T-helper 2 cell (primary cell): ENCODE data around the gene SFXN5.

Experiments used
- DNase-seq, 5 experiments: peaks; one replicate each; pipeline versions ENCODE4 v3.0.0 to v3.0.0-alpha.2; 2012 to 2022

SFXN5 gene

DNA sequence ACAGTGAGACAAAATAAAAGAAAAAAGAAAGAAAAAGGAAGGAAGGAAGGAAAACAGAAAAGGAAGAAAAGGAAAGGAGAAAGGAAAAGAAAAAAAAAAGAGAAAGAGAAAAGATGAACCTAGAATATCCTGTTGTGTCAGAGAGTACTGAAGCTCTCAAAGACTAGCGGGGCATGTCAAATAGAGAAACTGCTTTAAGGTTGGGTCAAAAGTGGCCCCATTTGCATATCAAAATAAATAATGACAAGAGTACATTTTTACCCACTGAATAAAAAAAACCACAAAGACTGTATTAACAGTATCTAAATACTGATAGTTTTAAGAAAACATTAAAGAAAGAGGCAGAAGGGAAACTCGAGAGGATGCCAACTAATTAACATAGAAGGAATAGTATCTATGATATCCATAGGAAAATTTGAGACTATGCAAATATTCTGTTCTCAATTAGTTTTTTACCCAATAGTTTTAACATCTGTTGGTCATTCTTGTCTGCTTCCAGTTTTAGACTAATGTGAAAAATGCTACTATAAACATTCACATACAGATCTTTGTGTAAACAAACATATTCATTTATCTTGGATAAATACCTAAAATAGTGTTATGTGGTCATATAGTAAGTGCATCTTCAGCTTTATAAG, 53.2 kb downstream of the SFXN5 start:
- no peak for DNase-seq

DNA sequence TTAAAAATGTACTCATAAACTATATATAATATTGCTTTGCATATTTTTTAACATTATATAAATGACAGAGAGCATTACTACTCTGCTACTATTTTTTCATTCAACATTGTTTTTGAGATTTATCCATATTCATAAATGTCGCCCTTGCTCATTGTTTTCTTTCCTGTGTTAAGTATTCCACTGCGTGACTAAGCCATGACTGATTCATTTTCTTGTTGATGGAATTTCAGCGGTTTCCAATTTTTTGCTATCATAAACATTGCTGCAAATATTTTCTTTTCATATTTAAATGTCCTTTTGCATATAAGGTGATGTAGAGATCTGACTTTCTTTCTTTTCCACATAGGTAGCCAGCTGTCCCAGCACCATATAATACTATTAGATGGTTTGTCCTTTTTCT, 57.6 kb downstream of the SFXN5 start:
- DNase-seq = no peak

DNA sequence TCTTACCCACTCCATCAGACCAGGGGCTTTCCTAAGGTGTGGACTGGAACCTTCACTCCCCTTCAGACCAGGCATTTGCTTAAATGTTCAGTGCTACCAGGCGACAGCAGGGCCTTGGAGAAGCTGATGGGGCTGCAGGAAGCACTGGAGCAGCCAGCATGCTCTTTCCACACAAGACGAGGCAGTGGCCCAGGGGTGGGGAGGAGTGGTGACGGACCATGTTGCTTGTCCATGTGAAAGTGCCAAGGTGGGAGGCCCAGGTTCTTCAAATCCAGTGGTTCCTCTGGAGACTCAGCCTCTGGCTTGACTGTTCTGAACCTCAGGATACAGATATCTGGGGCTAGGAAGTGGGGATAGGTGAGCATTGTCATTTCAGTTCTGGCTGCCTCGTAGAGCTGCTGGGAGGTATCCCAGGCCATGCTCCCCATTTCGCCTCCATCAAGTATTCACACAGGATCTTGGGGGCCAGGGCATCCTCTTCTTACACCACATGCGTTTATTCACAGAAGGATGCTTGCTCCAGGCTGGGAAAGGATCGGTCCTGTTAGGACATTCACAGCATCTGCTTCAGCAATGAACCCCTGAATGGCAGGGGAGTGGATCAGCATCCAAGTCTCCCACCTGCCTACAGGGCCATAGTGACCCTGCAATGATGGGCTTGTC, 62.2 kb downstream of the SFXN5 start:
- no peak for DNase-seq

DNA sequence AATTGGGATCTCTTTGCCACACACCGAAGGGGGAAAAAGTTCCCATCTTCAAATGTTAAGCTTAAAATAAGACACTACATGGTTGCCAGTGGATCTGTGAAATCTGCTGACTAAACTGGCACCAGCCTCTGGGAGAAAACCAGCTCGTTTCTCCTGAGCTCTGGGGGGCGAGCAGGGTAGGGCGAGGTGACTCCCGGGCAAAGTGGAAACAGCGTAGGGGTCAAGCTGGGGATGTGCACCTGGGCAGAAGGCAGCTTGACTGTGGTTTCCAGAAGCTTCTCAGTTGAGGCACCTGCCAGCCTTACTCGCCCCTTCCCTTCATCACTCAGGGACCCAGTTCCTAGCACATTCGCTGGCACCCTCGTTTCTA, 62.8 kb downstream of the SFXN5 start:
- no peak for DNase-seq

DNA sequence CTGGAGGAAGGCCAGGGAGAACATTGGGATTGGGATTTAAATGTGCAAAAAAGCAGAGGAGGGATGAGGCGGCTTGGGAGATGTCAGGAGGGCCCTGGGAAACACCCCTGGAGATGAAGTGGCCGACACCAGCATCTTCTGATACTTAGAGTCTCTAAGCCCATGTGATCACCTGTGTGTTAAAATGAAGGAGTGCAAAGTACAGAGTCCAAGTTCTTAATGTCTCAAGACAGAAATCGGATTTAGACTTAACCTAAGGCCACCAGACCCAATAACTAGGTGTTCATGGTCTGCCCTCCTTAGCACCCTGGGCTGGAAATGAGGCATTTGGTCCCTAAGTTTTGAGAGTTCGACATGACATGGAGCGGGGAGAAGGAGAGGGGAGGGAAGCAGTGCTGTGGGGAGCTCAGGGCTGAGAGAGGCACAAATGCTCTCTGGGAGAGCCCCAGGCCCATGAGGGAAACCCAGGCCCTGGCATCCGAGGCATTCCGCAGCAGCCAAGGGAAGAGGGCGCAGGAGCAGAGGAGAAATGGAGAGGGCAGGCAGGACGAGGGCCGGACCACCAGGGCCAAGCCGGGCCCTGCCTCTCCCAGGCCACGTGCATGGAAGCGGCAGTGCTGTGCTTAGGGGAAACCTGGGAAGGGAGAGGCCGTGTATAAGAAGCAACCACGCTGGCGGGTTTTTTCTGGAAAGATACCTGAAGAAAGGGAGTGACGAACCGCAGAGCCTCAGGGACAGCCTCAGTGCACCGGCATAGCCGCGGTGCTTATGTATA, 63.3 kb downstream of the SFXN5 start:
- DNase-seq = no peak

DNA sequence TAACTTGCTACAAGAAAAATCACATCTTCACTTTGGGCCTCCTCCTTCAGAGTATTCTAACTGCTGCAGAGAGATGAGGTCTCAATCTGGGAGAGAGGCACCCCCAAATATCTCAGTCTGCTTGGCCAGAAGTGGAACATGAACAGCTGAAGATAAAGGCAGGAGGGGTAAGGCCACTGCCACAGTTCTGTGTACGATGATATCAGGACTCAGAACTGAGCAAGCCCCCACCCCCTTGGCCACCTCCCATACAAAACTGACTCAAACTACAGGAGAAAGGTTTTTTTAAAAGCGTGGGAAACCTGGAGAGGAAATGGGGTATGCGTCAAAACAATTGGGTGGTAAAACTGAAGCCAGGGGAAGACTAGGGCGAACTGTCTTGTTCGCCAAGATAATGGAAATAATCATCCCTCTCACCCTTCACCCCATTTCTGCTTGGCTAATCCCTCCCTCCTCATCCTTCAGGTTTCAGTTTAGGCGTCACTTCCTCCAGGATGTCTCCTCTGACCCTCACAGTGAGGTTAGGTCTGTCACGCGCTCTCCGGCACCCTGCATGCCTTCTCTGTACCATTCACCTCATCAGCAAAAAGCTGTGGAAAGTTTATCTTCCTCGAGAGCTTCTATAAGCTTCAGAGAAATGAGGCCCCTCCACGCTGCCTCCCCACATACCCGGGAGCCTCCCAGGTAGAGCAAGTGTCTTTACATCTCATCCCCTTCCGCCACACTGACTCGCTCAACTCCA, 64.4 kb downstream of the SFXN5 start:
- DNase-seq = no peak

DNA sequence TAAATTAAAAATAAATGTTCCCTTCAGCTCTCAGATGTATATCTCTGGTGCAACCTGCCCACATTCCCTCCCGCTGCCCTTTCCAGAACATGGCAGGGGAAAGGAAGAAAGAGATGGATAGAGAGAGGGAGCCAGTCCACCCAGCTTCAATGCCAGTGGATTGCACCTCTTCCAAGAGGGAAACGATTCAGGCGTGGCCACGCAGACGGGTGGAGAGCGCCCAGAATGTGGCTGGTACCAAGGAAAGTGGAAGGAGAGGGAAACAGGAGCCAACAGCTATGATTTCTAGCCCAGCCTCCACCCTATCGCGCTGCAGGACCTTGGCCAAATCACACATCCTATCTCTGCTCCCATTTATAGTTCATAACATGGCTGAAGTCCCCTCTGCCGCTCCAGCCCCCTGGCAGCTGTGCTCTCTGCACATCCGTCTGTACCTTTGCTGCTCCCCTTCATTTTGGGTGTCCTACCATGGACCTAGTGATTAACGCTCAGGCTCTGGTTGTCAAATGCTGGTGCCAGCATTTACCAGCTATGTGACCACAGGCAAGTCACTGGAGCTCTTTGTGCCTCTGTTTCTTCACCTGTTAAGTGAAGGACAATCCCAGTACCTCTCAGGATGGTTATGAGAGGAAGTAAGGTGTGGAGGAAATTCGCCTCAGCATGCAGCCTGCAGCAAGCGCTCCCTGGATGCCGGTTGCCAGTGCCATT, 66.5 kb downstream of the SFXN5 start:
- DNase-seq = no peak

DNA sequence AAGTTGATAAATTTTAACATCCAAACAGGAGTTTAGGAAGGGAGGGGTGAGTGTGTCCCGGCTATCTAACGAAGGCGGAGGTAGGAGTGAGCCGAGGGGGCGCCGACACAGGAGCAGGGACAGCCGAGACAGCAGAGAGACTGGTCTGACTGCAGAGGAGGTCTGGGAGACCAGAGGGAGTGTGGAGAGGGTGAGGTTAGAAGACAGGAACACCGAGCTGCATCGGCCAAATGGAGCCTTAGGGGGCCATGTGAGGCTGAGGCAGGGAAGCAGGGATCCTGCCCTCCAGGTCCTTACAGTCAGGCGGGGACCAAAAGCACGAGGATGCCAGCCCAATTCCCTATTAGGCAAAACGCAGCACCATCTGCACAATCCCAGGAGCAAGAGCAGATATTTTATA, 67.0 kb downstream of the SFXN5 start:
- DNase-seq = no peak

DNA sequence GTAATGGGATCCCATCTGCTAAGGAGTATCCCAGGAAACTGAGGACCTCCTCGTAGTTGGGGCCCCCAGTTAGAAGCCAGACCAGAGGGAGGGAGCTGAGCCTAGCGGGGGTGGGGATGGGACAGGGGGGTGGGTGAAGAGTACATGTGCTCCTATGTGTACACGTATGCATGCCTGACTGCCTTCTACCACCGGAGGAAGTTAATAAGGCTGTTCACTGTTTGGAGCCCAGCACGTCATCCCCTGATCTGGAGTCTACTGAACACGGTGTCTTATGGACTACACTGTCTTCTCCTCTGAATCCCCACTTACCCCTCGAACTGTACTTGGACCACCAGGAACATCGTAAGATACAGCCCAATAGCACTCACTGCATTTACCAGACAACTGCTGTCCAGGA, 68.5 kb downstream of the SFXN5 start:
- no peak for DNase-seq

DNA sequence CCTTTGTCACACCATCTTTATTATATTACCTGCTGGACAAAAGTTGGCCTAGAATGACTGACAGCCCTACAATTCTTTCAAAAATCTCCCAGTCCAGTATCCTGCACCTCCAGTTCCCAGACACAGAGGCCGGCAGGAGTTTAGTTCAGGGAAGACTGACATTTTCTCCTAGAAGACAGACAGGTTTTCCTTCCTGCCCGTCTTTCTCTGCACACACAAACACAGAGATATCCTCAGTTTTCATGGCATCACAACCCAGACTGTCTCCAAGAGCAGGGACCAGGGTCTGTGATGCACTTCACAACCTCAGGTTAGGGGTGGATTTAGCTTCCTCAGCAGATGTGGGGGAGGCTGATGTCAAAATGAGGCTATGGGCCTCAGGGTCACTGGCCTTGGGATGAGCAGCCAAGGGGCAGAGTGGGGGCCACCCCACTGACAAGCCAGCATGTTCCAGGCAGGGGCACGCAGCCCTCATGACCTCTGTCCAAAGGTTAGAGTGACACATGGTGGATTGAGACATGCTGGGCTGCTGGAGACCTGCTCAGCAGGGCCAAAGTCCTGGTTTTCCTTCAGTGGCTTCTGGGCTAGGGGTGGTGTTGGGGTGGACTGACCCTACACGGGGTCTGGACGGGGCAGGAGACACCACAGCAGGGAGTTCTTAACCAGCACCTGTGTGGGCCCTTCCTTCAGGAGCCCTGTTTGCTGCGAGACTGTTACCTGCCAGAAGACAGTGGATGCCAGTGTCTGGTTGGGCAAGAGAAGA, 70.5 kb downstream of the SFXN5 start:
- no peak for DNase-seq

DNA sequence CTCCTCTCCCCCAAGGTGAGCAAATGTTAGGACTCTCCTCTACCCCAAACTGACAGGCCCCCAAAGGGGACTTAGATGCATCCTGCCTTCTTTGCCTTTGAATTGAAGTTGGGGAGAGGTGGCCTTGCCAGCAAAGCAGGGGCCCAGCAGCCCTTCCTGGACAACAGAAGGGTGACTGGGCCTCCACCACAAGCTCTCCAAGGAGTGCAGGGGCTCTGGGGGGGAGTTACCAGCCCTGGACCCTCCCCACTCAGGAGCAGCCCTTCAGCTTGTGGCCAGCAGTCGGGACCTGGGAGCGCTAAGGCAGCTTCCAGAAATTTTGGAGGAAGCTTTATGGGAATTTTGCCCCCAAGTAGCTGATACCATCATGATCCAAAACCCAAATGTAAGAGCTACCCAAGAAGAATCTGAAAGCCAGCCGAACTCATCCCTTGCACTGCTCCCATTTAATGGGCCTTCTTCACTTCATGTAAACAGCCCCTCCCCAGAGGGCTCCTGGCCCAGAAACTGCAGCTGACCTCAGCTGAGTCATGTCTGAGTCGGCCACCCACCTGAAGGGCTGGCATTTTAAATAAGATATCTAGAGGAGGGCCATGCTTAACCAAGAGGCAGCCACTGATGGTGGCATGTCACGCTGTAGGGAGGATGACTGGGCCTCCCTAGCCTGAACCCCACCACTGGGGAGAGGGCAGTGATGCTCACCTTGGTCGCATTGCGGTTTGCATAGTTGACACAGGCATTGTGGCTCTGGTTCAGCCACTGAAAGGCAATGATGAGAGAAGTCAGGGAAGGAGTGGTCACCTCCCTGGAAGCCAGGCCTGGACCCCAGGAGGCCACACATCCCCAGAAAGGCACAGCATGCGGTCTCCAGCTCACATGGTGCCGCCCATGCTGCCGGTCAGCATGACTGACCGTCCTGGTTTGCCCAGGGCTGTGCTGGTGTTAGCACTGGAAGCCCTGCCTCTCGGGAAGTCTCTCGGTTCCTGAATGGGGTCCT, 71.5 kb downstream of the SFXN5 start:
- DNase-seq = no peak

DNA sequence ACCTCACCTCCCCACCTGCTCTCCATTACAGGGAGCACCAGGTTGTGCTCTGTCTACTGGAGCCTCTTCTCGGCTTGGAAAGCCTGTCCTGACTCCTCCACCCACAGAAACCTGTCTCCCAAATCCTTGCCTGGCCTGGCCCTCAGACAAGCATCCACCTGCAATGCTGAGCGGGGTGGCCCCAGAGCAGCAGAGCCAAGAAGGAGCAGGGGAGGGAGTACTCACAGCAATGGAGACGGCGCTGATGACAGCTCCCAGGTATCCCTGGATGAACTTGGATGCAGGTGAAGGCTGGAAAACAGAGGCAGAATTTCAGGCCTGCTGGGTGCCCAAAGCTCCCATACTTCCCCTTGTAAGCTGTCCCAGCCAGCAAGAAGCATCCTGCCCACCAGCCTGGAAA, 72.8 kb downstream of the SFXN5 start:
- DNase-seq = no peak

DNA sequence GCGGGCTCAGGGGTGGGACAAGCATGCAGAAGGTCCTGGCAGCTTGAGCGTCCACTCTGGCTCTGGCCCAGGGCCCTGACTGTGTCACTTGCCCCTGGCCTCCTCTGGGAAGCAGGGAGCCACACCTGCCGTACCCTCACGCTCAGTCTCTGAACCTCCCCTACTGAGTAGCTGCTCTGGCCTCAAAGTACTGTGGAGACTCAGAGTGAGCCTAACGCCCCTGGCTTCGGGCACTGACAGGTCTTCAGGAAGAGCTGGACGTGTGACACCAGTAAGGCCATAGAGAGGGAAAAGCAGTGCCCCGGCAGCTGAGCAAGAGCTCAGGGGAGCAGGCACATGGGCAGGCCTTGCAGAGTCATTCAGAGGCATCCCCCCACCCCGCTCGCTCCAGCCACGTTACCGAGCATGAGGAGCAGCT, 73.3 kb downstream of the SFXN5 start:
- no peak for DNase-seq

DNA sequence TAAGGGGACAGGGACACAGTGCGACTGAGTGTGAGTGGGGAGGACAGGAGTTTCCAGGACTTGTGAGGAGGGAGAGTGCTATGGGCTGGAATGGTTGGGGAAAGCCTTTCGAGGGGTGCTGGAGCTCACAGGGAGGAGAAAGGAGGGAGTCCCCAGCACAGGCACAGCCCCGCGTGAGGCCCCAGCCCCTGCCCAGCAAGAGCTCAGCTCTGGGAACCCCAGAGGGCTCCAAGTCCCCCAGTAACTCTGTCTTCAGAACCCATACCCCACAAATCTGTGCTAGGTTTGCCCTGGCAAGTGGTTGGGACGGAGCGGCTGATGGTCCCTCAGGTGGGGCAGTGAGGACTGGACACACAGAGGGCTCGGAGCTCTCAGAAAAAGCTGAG, 75.4 kb downstream of the SFXN5 start:
- no peak for DNase-seq

DNA sequence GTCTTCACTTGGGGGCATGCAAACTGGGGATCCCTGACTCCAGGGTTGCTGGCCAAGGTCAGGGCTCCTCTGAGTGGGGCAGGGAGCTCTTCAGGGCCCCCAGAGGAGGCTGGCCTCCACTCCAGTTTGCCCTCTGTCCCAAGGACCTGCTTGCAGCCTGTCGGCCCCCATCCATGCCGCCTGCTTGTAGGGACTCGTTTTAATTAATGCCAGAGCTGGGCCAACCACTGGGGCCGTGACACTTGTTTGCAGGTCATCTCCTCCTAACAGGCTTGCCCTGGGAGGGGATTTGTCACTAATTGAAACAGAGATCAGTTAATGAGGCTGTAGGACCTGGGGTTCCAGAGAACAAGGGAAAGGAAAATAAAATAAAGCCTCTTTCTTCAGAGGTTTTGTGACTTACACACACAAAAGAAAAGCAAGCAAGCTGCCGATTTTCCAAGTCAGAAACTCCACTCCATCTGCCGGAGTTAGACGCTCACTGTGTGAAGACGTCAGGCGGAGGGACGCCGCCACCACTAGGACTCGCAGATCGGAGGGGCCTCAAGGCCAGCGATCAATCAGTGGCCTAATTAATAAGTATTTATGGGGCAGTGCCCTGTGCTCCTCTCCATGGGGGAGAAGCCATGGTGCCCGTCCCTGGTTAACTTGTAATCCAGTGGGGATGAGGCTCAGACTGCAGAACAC, 75.9 kb downstream of the SFXN5 start:
- no peak for DNase-seq

DNA sequence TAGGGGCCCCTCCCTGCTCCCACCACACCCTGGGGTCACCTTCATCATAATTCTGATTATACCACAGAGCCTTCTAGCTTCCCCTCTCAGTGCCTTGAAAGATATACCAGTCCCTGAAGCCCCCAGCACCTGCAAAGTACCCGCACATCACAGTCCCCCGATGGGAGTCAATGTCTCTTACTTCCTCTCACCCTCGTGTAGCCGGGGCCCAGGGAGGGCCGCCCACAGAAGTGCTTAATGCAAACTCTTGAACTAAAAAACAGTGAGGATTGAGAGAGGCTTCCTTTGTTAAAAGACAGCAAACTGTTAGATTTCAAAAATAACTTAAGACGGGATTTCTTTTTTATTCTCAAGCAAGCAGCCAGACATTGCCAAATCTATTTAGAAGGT, 76.5 kb downstream of the SFXN5 start:
- no peak for DNase-seq

DNA sequence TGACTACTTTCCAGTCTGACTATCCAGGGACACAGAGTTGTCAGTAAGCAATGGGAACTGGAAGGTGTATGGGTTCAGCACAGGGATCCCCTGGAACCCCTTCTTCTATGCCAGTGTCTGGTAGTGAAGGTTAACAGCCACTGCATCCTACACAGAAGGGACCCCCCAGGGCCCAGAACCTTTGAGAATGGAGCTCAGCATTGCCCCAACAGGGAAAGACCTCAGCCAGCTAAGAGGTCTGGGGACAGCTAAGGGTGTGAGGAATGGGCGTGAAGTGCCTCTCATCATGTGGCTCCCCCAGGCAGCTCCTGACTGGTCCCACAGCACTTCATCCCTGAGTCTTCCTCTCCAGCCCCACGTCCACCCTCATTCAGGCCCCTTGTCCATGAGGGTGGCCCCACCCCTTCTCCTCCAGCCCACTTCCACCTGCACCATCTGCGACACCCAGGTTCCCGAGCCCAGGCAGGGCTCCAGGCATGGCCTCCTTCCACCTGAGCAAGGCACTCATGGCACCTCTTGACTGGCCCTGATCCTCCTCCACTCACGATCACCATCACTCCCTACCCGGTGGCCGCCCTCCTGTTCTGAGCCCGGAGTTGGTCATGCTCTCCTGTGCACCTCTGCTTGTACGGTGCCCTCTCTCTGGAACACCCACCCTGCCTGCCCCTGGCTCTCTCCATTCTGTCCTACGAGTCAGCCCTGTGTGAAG, 77.1 kb downstream of the SFXN5 start:
- DNase-seq = no peak

DNA sequence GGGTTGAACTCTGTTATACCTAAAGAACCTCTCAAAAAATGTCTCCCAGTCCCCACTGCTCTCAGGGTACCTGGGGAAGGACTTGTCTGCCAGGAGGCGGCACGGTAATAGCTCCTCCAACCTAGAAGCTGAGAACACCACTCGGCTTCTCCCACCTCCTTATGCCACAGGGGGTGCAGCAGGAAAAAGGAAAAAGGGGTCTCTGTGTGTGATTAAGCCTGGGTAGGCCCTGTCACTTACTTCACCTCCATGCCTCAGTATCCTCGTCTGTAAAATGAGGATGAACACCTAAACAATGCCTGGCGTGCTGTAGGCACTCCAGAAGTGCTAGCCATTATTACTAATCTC, 77.6 kb downstream of the SFXN5 start:
- no peak for DNase-seq

DNA sequence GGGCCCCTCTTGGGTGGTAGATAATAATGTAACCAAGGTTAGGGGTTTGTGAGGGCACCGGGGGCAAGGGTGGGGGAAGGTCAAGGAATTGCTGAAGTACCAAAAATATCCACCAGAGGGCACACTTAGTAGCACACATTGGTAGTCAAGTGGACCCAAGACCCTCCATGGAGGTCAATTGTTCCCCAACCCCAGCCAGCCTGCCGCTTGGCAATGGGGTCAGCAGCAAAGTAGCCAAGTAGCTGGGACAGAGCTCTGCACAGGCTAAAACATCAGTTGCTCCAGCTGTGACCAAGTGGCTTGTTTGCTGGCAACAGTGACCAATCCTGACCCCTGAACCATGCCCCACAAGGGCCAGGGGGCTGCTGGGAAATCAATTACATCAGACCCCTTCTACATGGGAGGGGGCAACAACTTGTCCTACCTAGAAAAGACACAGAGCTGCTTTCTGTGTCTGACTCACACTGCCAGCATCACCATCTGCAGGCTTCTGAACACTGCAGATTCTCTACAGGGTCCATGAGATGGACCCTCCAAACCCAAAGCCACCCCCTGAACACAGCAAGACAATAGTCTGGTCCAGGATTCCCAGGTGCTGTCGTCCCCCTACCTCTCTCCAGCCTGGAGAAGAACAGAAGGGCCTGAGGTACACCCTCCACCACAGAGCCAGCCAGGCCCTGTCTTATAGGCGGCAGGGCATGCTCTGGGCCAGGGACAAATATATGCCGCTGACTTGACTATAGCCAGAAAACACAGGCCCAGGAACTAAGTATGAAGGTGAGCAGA, 78.2 kb downstream of the SFXN5 start:
- peak in 2 of 5 experiments; percentile 21 to 27 for DNase-seq
